GM19025 (cell line): ENCODE measurements around the gene CRISPLD2.

Experiments
- ATAC-seq: cut with Tn5 transposase; IDR thresholded peaks from one replicate; pipeline ENCODE4 v1.9.1; 2021; ENCODE audit warnings: mild to moderate bottlenecking, low read depth, moderate library complexity; ENCODE audit not compliant: unreplicated experiment

CRISPLD2 gene

DNA sequence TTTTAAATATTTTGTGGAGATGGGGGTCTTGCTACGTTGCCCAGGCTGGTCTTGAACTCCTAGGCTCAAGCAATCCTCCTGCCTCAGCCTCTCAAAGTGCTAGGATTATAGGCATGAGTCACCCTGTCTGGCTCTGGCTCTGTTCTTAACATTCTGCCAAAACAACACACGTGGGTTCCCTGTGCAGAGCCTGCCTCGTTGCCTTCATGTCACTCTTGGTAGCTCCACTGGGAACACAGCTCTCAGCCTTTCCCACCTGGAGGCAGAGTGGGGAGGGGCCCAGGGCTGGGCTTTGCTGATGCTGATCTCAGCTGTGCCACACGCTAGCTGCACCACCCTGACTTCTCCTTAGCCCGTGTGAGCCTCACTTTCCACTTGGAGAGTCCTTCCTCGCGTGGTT lies 19.3 kb downstream of the CRISPLD2 start:
- no peak for ATAC-seq

GRCh38 chr16:84839956-84840355 lies 20.2 kb downstream of the CRISPLD2 start:
- no peak for ATAC-seq

GRCh38 chr16:84840687-84841627 lies 21.2 kb downstream of the CRISPLD2 start:
- no peak for ATAC-seq

GRCh38 chr16:84841787-84842300 lies 22.1 kb downstream of the CRISPLD2 start:
- ATAC-seq, result no peak

DNA sequence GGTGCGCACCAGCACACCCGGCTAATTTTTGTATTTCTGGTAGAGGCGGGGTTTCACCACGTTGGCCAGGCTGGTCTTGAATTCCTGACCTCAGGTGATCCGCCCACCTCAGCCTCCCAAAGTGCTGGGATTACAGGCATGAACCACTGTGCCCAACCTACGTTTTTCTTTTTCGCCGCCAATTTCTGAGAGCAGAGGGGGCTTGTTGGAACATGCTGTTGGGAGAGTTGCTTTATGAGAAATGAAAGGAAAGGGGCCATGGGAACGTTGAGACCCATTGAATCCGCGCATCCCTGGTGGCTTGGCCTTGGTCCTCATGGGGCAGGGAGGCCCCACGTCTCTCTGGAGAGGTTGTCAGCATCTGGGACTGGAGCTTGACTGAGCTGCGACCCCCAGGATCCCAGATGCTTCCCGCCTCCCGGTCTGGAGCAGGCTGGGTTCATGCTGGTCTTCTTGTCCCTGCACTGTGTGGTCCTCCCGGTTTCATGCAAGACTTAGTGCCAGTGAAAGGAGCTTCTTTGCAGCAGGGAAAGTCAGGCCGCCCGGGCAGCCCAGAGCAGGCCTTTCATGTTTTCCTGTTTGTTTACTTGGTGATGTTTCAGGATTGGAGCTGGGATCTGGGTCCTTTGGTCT lies 22.8 kb downstream of the CRISPLD2 start:
- ATAC-seq, result no peak

DNA sequence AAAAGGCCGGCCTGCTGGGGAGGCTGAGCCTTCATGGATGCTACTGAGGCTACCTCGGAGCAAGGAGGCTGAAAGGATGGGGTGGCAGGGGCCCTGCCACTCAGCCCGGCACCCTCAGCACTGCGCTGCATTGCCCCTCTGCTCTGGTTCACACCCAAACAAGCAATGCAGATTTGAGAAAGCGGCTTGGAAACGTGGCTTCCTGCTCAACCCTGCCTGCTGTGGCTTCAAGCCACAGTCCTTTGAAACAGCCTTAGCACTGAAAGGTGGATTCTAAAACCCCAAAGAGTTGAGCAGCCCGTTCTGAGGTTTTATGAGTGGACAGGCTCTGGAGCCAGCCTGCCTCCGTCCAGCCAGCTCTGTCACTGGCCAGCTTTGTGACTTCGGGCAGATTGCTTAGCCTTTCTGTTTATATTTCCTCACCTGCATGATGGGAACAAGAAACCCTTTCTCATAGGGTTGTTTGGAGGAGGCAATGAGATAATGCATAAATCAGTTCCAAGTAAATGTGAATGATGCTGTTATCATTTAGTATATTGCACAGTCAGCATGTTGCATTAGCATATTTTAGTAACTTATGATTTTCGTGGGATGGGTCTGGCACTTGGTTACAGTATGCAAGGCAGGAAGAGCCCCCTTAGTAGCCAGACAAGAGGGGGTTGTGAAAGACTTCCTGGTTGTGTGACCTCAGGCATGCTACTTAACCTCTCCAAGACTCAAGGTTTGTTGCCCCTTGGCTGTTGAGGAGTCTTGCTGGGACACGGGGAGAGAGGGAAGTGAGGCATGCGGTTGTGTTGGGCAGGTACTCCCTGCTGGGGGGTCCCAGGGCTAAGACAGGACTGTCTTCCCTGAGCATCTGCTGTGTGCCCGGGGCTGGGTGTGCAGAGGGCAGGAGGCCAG lies 23.6 kb downstream of the CRISPLD2 start:
- no peak for ATAC-seq

- ATAC-seq, result no peak
Observed at GRCh38 chr16:84844049-84844350, 24.2 kb downstream of the CRISPLD2 start.

- ATAC-seq, result no peak
Observed at GRCh38 chr16:84844559-84845495, 25.0 kb downstream of the CRISPLD2 start.

GRCh38 chr16:84845496-84846002 lies 25.8 kb downstream of the CRISPLD2 start:
- no peak for ATAC-seq

- ATAC-seq, result no peak
Observed at GRCh38 chr16:84847564-84848355, 28.0 kb downstream of the CRISPLD2 start.

DNA sequence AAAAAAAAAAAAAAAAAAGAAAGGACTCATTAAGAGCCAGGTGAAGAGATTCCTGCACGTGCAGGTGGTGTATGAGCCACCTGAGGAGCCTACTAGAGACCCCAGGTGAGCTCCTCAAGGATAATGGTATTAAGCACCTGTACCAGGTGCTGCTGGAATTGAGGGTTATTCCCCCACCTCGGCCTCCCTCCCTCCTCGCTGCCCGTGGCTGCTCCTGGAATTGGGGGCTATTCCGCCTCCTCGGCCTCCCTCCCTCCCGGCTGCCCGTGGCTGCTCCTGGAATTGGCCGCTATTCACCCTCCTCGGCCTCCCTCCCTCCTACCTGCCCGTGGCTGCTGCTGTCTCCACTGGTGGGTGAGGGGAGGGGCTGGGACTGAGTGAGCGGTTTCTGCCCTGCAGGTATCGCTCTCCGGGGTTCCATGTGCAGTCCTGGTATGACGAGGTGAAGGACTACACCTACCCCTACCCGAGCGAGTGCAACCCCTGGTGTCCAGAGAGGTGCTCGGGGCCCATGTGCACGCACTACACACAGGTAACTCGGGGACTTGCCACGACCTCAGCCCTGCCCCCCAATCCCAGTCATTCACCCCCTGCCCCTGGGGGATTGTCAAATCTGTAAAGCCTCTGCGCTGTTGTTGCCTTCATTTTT lies 29.3 kb downstream of the CRISPLD2 start:
- ATAC-seq, result no peak

DNA sequence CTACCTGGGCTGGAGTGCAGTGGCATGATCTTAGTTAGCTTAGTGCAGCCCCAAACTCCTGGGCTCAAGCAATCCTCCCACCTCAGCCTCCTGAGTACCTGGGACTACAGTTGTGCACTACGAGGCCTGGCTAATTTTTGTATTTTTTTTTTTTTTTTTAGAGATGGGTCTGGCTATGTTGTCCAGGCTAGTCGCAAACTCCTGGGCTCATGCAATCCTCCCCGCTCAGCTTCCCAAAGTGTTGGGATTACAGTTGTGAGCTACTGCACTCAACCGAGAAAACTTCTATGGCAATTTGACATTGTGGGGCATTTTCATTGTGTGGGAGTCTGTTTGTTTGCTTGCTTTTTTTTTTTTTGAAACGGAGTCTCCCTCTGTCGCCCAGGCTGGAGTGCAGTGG lies 30.0 kb downstream of the CRISPLD2 start:
- ATAC-seq, result no peak

GRCh38 chr16:84850714-84851113 lies 30.9 kb downstream of the CRISPLD2 start:
- no peak for ATAC-seq

DNA sequence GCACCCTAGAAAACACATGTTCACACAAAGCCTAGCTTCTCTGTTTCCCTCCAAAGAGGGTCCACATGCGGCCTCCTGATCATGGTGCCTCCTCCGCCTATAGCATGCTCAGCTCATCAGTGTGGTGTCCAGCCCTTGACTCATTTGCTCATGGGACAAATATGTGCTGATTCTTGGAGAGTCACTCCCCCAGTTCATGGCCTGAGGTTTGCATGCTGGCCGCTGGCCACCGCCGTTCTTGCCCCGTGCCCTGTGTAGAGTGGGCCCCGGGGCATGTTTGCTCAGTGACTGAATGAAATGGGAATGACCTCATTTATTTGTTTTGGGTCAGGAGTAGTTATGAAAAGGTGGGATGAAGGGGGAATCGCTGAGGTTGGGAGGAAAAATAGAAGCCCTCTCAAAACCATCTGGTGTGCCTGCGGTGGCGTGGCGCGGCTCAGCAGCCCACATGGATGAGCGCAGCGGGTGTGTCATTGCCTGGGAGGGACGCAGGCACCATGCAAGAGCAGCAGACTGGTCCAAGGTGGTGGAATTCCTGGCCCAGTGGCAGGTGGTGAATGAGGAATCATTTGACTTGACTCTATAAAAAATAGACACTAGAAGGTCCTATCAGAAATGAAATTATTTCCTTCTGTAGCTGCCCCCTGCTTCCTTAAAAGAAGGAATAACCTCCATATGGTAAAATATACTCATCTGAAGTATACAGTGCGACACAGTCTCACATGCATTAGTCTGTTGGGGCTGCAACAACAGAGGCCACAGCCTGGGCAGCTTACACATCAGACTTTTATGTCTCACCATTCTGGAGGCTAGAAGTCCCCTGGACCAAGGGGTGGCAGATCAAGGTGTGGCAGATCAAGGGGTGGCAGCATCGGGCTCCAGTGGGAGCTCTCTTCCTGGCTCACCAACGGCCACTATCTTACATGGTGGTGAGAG lies 31.7 kb downstream of the CRISPLD2 start:
- ATAC-seq, result no peak

DNA sequence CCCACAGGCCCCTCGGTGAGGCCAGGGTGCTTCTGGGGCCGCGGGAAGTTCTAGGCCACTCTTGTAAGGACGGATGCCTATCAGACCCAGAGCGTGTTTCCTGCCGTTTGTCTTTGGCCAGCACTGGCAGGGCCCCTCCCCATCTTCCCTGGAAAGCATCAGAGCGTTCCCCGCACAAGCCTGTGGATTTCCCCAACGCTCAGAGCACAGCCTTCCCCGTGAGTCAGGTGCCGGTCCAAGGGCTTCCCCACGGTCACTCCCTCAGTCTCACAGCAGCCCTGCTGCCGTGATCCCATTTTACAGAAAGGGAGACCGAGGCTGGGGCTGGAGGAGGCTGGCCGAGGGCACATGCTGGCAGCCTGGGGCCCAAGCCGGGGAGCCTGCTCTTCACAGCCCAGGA lies 33.7 kb downstream of the CRISPLD2 start:
- ATAC-seq, result no peak

- ATAC-seq, result no peak
Observed at GRCh38 chr16:84854759-84855158, 35.0 kb downstream of the CRISPLD2 start.
